Ishikawa (cell line): Measurements from ENCODE around the gene CD2AP.

ENCODE experiments used
- CEBPB ChIP-seq: IDR thresholded peaks from 2 replicates; pipeline ENCODE4 v1.6.1; 2012
- CREB1 ChIP-seq: IDR thresholded peaks from 2 replicates; pipeline ENCODE4 v1.6.1; 2012; ENCODE audit warnings: low read depth
- EGR1 ChIP-seq: IDR thresholded peaks from 2 replicates; pipeline ENCODE4 v1.6.1; 2012
- EP300 ChIP-seq: IDR thresholded peaks from 2 replicates; pipeline ENCODE4 v1.6.1; 2012; ENCODE audit warnings: borderline replicate concordance
- FOXM1 ChIP-seq: IDR thresholded peaks from 2 replicates; pipeline ENCODE4 v1.6.1; 2012; ENCODE audit warnings: low read depth, borderline replicate concordance
- NFIC ChIP-seq: IDR thresholded peaks from 2 replicates; pipeline ENCODE4 v1.6.1; 2012
- RAD21 ChIP-seq: IDR thresholded peaks from 2 replicates; pipeline ENCODE4 v1.6.1; 2012; ENCODE audit warnings: low read depth
- TAF1 ChIP-seq: IDR thresholded peaks from 2 replicates; pipeline ENCODE4 v1.6.1; 2012; ENCODE audit warnings: low read depth, mild to moderate bottlenecking
- TCF12 ChIP-seq: IDR thresholded peaks from 2 replicates; pipeline ENCODE4 v1.6.1; 2012; ENCODE audit warnings: low read depth
- TEAD4 ChIP-seq: IDR thresholded peaks from 2 replicates; pipeline ENCODE4 v1.6.1; 2012
- YY1 ChIP-seq: IDR thresholded peaks from 2 replicates; pipeline ENCODE4 v1.6.1; 2012; ENCODE audit warnings: low read depth
- ZBTB7A ChIP-seq: IDR thresholded peaks from 2 replicates; pipeline ENCODE4 v1.6.1; 2012; ENCODE audit warnings: low read depth
- TF ChIP-seq, protein P1 (sequence below): IDR thresholded peaks from 2 replicates; pipeline ENCODE4 v1.6.1; 2012
- TF ChIP-seq, protein P2 (sequence below): IDR thresholded peaks from 2 replicates; pipeline ENCODE4 v1.6.1; 2012
- TF ChIP-seq, protein P3 (sequence below): IDR thresholded peaks from 2 replicates; pipeline ENCODE4 v1.6.1; 2012; ENCODE audit warnings: low read depth, mild to moderate bottlenecking

CD2AP gene, protein sequence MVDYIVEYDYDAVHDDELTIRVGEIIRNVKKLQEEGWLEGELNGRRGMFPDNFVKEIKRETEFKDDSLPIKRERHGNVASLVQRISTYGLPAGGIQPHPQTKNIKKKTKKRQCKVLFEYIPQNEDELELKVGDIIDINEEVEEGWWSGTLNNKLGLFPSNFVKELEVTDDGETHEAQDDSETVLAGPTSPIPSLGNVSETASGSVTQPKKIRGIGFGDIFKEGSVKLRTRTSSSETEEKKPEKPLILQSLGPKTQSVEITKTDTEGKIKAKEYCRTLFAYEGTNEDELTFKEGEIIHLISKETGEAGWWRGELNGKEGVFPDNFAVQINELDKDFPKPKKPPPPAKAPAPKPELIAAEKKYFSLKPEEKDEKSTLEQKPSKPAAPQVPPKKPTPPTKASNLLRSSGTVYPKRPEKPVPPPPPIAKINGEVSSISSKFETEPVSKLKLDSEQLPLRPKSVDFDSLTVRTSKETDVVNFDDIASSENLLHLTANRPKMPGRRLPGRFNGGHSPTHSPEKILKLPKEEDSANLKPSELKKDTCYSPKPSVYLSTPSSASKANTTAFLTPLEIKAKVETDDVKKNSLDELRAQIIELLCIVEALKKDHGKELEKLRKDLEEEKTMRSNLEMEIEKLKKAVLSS

DNA sequence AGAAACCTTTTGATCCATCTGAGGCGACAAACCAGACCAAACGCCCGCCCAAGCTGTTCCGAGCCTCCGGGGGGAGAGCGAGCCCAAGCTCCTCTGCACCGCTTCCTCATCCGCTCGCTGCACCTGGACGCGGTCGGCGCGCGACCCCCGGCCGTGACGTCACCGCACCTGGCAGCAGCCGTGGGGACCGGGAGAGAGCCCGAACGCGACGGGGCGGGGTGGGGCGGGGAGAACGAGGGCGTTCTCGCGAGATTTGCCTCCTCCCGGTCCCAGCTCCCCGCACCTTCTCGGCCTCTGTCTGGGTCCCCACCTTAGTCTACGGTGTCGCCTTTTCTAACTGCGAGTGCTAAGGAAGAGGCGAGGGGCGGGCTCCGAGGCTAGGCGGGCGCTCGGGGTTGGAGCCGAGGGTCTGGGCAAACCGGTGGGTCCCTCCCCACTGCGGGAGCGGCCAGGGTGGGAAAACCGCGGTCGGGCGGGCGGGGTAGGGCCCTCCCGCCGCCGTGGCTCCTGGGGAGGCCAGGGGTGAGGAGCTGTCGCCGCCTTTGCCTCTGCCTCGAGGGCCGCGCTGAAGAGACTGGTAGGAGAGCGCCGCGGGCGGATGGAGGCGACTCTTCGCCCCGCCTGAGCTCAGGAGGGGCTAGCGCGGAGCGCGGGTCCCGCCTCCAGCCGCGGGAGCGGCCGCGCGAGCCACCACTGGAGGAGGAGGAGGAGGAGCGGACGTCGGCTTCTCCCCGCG lies at the start of gene CD2AP:
Gene CD2AP, plus strand, starts transcription at position 293 of the 736 bp plus-strand sequence. CDS start 456 bp downstream, outside the sequence.
- TF ChIP-seq CREB1 (peak; percentile 57; the same call in 1 of the 2 replicates), YY1 (0 out of 2 replicates have a peak, but pooled peaks have one; percentile 16), FOXM1 (no peak), TAF1 (peak; percentile 71), ZBTB7A (peak; percentile 98)
- TF ChIP-seq, protein P1, sequence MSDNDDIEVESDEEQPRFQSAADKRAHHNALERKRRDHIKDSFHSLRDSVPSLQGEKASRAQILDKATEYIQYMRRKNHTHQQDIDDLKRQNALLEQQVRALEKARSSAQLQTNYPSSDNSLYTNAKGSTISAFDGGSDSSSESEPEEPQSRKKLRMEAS: no peak

DNA sequence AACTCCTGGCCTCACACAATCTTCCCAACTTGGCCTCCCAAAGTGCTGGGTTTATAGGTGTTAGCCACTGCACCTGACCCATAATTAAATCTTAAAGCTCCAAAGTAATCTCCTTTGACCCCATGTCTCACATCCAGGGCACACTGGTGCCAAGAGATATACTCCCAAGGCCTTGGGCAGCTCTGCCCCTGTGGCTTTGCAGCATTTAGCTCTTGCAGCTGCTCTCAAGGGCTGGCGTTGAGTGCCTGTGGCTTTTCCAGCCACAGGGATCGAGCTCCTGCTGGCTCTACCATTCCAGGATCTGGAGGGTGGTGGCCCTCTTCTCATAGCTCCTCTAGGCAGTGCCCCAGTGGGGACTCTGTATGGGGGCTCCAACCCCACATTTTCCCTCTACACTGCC lies 49.3 kb upstream of the CD2AP start:
- TF ChIP-seq CEBPB (no peak), EP300 (no peak), NFIC (no peak), TAF1 (no peak), FOXM1 (no peak), TCF12 (no peak), RAD21 (no peak), YY1 (no peak), EGR1 (no peak), TEAD4 (no peak)
- TF ChIP-seq, protein P1: no peak
- TF ChIP-seq, protein P2, sequence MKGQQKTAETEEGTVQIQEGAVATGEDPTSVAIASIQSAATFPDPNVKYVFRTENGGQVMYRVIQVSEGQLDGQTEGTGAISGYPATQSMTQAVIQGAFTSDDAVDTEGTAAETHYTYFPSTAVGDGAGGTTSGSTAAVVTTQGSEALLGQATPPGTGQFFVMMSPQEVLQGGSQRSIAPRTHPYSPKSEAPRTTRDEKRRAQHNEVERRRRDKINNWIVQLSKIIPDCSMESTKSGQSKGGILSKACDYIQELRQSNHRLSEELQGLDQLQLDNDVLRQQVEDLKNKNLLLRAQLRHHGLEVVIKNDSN: no peak

DNA sequence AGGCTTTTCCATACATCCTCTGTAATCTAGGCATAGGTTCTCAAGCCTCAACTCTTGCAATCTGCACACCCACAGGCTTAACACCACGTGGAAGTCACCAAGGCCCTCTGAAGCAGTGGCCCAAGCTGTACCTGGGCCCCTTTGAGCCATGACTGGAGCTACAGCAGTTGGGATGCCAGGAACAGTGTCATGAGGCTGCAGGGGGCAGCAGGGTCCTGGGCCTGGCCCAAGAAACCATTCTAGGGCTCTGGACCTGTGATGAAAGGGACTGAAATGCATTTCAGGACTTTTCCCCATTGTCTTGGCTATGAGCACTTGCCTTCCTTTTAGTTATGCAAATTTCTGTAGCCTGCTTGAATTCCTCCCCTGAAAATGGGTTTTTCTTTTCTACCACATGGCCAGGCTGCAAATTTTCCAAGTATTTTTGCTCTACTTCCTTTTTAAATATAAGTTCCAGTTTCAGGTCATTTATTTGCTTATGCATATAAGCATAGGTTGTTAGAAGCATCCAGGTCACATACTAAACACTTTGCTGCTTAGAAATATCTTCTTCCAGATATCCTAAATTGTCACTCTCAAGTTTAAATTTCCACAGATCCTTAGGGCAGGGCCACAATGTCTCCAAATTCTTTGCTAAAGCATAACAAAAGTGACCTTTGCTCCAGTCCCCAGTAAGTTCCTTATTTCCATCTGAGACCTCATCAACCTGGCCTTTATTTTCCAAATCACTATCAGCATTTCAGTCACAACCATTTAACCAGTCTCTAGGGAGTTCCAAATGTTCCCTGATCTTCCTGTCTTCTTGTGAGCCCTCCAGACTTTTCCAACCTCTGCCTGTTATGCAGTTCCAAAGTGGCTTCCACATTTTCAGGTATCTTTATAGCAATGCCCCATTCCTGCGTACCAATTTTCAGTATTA lies 48.6 kb upstream of the CD2AP start:
- TF ChIP-seq NFIC (no peak), CREB1 (no peak), EGR1 (no peak), EP300 (no peak), RAD21 (no peak), CEBPB (no peak), FOXM1 (no peak), TAF1 (no peak), TEAD4 (no peak), ZBTB7A (no peak), YY1 (no peak), TCF12 (no peak)
- TF ChIP-seq, protein P1: no peak
- TF ChIP-seq, protein P3, sequence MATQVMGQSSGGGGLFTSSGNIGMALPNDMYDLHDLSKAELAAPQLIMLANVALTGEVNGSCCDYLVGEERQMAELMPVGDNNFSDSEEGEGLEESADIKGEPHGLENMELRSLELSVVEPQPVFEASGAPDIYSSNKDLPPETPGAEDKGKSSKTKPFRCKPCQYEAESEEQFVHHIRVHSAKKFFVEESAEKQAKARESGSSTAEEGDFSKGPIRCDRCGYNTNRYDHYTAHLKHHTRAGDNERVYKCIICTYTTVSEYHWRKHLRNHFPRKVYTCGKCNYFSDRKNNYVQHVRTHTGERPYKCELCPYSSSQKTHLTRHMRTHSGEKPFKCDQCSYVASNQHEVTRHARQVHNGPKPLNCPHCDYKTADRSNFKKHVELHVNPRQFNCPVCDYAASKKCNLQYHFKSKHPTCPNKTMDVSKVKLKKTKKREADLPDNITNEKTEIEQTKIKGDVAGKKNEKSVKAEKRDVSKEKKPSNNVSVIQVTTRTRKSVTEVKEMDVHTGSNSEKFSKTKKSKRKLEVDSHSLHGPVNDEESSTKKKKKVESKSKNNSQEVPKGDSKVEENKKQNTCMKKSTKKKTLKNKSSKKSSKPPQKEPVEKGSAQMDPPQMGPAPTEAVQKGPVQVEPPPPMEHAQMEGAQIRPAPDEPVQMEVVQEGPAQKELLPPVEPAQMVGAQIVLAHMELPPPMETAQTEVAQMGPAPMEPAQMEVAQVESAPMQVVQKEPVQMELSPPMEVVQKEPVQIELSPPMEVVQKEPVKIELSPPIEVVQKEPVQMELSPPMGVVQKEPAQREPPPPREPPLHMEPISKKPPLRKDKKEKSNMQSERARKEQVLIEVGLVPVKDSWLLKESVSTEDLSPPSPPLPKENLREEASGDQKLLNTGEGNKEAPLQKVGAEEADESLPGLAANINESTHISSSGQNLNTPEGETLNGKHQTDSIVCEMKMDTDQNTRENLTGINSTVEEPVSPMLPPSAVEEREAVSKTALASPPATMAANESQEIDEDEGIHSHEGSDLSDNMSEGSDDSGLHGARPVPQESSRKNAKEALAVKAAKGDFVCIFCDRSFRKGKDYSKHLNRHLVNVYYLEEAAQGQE: no peak
- TF ChIP-seq, protein P2: no peak

DNA sequence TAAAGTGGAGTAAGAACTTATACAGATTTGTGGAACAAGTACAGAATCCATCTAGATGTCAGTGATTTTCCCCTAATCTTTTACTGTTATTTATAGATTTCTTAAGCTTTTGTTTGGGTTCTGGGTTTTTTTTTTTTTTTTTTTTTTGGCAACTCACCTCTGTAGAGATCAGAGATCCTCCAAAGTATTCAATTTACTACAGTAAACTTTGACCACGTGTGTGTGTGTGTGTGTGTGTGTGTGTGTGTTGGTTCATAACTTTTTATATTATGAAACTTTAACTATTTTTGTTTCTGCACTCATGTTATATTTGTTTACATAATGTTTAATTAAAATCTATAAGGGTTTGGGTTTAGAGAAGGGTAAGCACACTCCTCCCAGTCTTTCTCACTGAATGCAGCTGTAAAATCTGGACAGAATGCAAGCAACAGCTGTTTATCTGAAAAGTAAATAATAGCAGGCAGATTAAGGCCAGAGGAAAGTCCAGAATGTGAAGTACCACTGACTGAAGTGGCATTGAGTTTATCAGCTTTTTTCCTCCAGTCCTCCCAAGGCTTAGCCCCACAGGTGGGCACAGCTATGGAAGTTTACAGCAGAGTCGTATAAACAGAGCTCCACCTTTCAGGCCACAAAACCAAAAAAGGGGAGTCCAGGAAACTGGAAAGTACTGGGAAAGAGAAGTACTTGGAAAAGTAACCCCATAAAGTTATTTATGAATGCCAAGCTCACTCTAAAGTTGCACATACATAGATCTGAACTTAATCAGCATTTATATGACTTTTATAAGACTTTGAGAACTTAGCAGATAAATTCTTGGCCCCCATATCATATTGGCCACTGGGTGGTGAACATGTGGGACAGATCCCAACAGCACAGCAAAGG lies 43.0 kb upstream of the CD2AP start:
- TF ChIP-seq YY1 (no peak), ZBTB7A (no peak)
- TF ChIP-seq, protein P1: no peak

DNA sequence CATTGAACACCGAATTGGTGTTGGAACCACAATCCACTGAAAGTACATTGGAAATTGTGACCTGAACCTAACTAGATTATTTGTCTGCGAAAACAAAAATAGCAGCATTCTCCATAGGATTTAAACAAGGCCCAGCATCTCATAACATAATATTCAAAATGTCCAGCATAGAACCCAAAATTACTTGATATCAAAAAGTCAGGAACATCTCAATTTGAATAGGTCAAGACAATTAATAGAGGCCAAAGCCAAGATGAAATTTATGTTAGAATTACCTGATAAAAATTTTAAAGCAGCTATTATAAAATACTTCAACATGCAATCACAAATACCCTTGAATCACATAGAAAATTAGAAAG lies 42.4 kb upstream of the CD2AP start:
- TF ChIP-seq CEBPB (no peak), YY1 (no peak), EGR1 (no peak), TAF1 (no peak), ZBTB7A (no peak), RAD21 (no peak), FOXM1 (no peak), TEAD4 (no peak), NFIC (no peak), EP300 (no peak), CREB1 (no peak)
- TF ChIP-seq, protein P1: no peak
- TF ChIP-seq, protein P2: no peak
